Stimulated activated naive CD8-positive, alpha-beta T cell treated with anti-CD3 and anti-CD28 coated beads, Interleukin-15, Interleukin-2, amounts not matched to agents 100 U/mL and 50 U/mL, for 24 hours (primary cell): ENCODE measurements around the gene OSBPL10.
"Not testable (repeated sequence)": the region's sequence is repeated elsewhere in the genome, so short reads cannot be mapped to it uniquely, and the experiment has no call there.

Experiments
- ATAC-seq: fragments of 150-1000 bp; cut with Tn5 transposase; one replicate; pipeline ENCODE4 v1.10.0; 2021
- DNase-seq: peaks from one replicate; pipeline ENCODE4 v3.0.0; 2021

Gene OSBPL10

GRCh38 chr3:31813686-31814085, 167.4 kb downstream of the OSBPL10 start:
- DNase-seq (no peak), ATAC-seq (no peak)

GRCh38 chr3:31813197-31813596, 167.9 kb downstream of the OSBPL10 start:
- ATAC-seq = no peak
- DNase-seq = no peak

- DNase-seq (no peak), ATAC-seq (no peak)
Observed at GRCh38 chr3:31810991-31811433, 170.1 kb downstream of the OSBPL10 start.

GRCh38 chr3:31808143-31808720, 172.8 kb downstream of the OSBPL10 start:
- ATAC-seq (no peak), DNase-seq (no peak)

GRCh38 chr3:31804251-31805051, 176.6 kb downstream of the OSBPL10 start:
- DNase-seq (no peak), ATAC-seq (no peak)

GRCh38 chr3:31802981-31803740, 177.9 kb downstream of the OSBPL10 start:
- DNase-seq = no peak
- ATAC-seq = peak; percentile 40

- DNase-seq (no peak), ATAC-seq (no peak)
Observed at GRCh38 chr3:31800436-31800835, 180.6 kb downstream of the OSBPL10 start.

- ATAC-seq = no peak
- DNase-seq = no peak
Observed at GRCh38 chr3:31798840-31799239, 182.2 kb downstream of the OSBPL10 start.

GRCh38 chr3:31793821-31794220, 187.2 kb downstream of the OSBPL10 start:
- no peak for ATAC-seq
- no peak for DNase-seq

GRCh38 chr3:31791090-31791430, 190.0 kb downstream of the OSBPL10 start:
- DNase-seq (no peak), ATAC-seq (no peak)

GRCh38 chr3:31790193-31791089, 190.6 kb downstream of the OSBPL10 start:
- DNase-seq = no peak
- ATAC-seq = no peak

- ATAC-seq (no peak), DNase-seq (no peak)
Observed at GRCh38 chr3:31789429-31789828, 191.6 kb downstream of the OSBPL10 start.

GRCh38 chr3:31785734-31786133, 195.3 kb downstream of the OSBPL10 start:
- DNase-seq = no peak
- no peak for ATAC-seq

- no peak for ATAC-seq
Observed at GRCh38 chr3:31785286-31785685, 195.8 kb downstream of the OSBPL10 start.

GRCh38 chr3:31783851-31784250, 197.2 kb downstream of the OSBPL10 start:
- not testable (repeated sequence) for DNase-seq, ATAC-seq

More at GRCh38 chr3:31785286-31785685, 195.8 kb downstream of the OSBPL10 start:
- no peak for DNase-seq

- not testable (repeated sequence) for ATAC-seq, DNase-seq
Observed at GRCh38 chr3:31782306-31782705, 198.8 kb downstream of the OSBPL10 start.

- ATAC-seq (no peak), DNase-seq (no peak)
Observed at GRCh38 chr3:31779514-31779913, 201.5 kb downstream of the OSBPL10 start.

- DNase-seq (no peak), ATAC-seq (no peak)
Observed at GRCh38 chr3:31777887-31778286, 203.2 kb downstream of the OSBPL10 start.

- DNase-seq = no peak
- ATAC-seq = peak; percentile 37
Observed at GRCh38 chr3:31777092-31777491, 204.0 kb downstream of the OSBPL10 start.

- DNase-seq (no peak), ATAC-seq (no peak)
Observed at GRCh38 chr3:31776016-31776415, 205.0 kb downstream of the OSBPL10 start.

GRCh38 chr3:31775383-31775782, 205.7 kb downstream of the OSBPL10 start:
- DNase-seq (no peak), ATAC-seq (no peak)
